Measurements from ENCODE around the gene B4GAT1. TPM values are rescaled to one million over a fixed set of nuclear protein-coding genes. Genes with fewer than 3 reads are reported as not detected.
"Not testable (repeated sequence)": the region's sequence is repeated elsewhere in the genome, so short reads cannot be mapped to it uniquely, and the experiment has no call there.

The B4GAT1 gene
- total RNA-seq, 1 donor from 2014 or later = 25.2 TPM

- TF ChIP-seq, protein P1, sequence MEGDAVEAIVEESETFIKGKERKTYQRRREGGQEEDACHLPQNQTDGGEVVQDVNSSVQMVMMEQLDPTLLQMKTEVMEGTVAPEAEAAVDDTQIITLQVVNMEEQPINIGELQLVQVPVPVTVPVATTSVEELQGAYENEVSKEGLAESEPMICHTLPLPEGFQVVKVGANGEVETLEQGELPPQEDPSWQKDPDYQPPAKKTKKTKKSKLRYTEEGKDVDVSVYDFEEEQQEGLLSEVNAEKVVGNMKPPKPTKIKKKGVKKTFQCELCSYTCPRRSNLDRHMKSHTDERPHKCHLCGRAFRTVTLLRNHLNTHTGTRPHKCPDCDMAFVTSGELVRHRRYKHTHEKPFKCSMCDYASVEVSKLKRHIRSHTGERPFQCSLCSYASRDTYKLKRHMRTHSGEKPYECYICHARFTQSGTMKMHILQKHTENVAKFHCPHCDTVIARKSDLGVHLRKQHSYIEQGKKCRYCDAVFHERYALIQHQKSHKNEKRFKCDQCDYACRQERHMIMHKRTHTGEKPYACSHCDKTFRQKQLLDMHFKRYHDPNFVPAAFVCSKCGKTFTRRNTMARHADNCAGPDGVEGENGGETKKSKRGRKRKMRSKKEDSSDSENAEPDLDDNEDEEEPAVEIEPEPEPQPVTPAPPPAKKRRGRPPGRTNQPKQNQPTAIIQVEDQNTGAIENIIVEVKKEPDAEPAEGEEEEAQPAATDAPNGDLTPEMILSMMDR (IDR thresholded peaks at IDR 0.05; ENCODE audit: insufficient read depth, low read depth, low read length) = no peak
- no peak for TF ChIP-seq EZH2 (IDR thresholded peaks at IDR 0.05; ENCODE audit: insufficient read depth, low read length)
- H2AFZ ChIP-seq (ENCODE audit: low read depth, low read length) = no peak overlapping the region
- peaks cover 45% of the 10 kb centered on the region for H3K4me1 Mint-ChIP-seq (ENCODE audit: low read depth, unreplicated experiment)
Observed at GRCh38 chr11:66323684-66324083, 23.7 kb downstream of the B4GAT1 start.

DNA sequence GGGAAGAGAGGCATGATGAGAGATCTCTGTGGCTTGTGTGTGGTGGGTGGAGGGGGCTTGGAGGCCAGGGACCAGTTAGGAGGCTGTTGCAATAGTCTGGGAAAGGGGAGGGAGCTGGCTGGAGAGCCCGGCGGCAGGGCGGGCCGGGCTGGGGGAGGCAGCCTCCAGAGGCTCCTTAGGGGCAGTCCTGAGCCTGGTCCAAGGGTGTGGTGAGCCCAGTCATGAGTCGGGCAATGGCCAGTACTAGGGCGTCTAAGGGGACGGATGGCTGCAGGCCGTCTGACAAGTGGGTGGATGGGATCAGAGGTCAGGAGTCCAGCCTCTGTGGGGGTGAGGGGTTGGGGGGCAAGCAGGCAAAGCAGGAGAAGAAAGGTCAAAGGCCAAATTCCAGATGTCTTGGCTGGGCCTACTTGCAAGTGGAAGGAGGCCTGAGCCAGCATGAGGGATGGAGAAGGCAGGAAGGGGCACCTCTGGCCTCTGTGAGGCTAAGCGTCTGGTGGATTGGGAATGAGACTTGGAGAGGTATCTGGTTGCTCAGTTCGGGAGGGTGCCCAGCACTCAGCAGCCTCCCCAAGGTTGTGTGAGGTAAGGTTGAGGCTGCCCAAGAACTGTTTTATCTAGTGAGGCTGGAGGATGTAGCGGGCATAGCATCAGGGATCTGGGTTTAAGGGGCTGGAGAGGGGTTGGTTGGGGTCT is 24.5 kb downstream of the B4GAT1 start:
- Mint-ChIP-seq H3K27ac (ENCODE audit: unreplicated experiment) (no peak overlapping the region), H3K9me3 (ENCODE audit: unreplicated experiment) (peaks cover 16% of the 10 kb centered on the region), H3K4me1 (ENCODE audit: low read depth, unreplicated experiment) (peaks cover 44% of the 10 kb centered on the region), H3K36me3 (ENCODE audit: low read depth, unreplicated experiment) (peaks cover 8% of the 10 kb centered on the region), H3K27me3 (ENCODE audit: low read depth, unreplicated experiment) (no peaks in the 10 kb centered on the region), H3K4me3 (ENCODE audit: unreplicated experiment) (no peak overlapping the region)
- no peaks in the 10 kb centered on the region for H3K9me3 ChIP-seq (ENCODE audit: insufficient read depth, low read depth, low read length)
- no peak for FAIRE-seq
- no peak overlapping the region for H3K4me2 ChIP-seq (ENCODE audit: low read length)
- DNase-seq (ENCODE audit: low read depth) = no peak
- H2AFZ ChIP-seq (ENCODE audit: low read depth, low read length) = no peak overlapping the region
- H3K79me2 ChIP-seq (ENCODE audit: insufficient read depth, low read length) = no peaks in the 10 kb centered on the region
- TF ChIP-seq EZH2 (IDR thresholded peaks at IDR 0.05; ENCODE audit: insufficient read depth, low read length) = no peak
- TF ChIP-seq, protein P1 (IDR thresholded peaks at IDR 0.05; ENCODE audit: insufficient read depth, low read depth, low read length) = no peak
- no peaks in the 10 kb centered on the region for H4K20me1 ChIP-seq (ENCODE audit: insufficient read depth, low read length)
- peaks cover 46% of the 10 kb centered on the region for H3K4me1 ChIP-seq (ENCODE audit: insufficient read depth, low read length)
- no peak overlapping the region for H3K9ac ChIP-seq (ENCODE audit: low read length)
- H3K27ac ChIP-seq (ENCODE audit: low read depth, low read length) = no peak overlapping the region
- no peak overlapping the region for H3K4me3 ChIP-seq (ENCODE audit: insufficient read depth, low read depth, low read length)
- H3K36me3 ChIP-seq (ENCODE audit: insufficient read depth, low read length) = no peaks in the 10 kb centered on the region
- H3K27me3 ChIP-seq (ENCODE audit: insufficient read depth, low read length) = no peaks in the 10 kb centered on the region

More at GRCh38 chr11:66323684-66324083, 23.7 kb downstream of the B4GAT1 start:
- Mint-ChIP-seq H3K27ac (ENCODE audit: unreplicated experiment) (no peak overlapping the region), H3K36me3 (ENCODE audit: low read depth, unreplicated experiment) (peaks cover 6% of the 10 kb centered on the region), H3K4me3 (ENCODE audit: unreplicated experiment) (no peak overlapping the region), H3K27me3 (ENCODE audit: low read depth, unreplicated experiment) (no peaks in the 10 kb centered on the region), H3K9me3 (ENCODE audit: unreplicated experiment) (peaks cover 13% of the 10 kb centered on the region)
- Histone ChIP-seq H3K4me3 (ENCODE audit: insufficient read depth, low read depth, low read length) (no peak overlapping the region), H3K79me2 (ENCODE audit: insufficient read depth, low read length) (no peaks in the 10 kb centered on the region), H3K27ac (ENCODE audit: low read depth, low read length) (no peak overlapping the region), H3K4me2 (ENCODE audit: low read length) (no peak overlapping the region), H3K9me3 (ENCODE audit: insufficient read depth, low read depth, low read length) (no peaks in the 10 kb centered on the region), H3K27me3 (ENCODE audit: insufficient read depth, low read length) (no peaks in the 10 kb centered on the region), H3K36me3 (ENCODE audit: insufficient read depth, low read length) (no peaks in the 10 kb centered on the region), H3K9ac (ENCODE audit: low read length) (no peak overlapping the region), H4K20me1 (ENCODE audit: insufficient read depth, low read length) (no peaks in the 10 kb centered on the region), H3K4me1 (ENCODE audit: insufficient read depth, low read length) (peaks cover 47% of the 10 kb centered on the region)
- no peak for DNase-seq (ENCODE audit: low read depth)
- no peak for FAIRE-seq

GRCh38 chr11:66321606-66322005 is 25.8 kb downstream of the B4GAT1 start:
- no peak overlapping the region for H3K27ac ChIP-seq (ENCODE audit: low read depth, low read length)
- H3K36me3 Mint-ChIP-seq (ENCODE audit: low read depth, unreplicated experiment) = peaks cover 8% of the 10 kb centered on the region
- peaks cover 42% of the 10 kb centered on the region for H3K4me1 Mint-ChIP-seq (ENCODE audit: low read depth, unreplicated experiment)
- no peaks in the 10 kb centered on the region for H4K20me1 ChIP-seq (ENCODE audit: insufficient read depth, low read length)
- no peak overlapping the region for H3K4me3 ChIP-seq (ENCODE audit: insufficient read depth, low read depth, low read length)
- no peak overlapping the region for H3K27ac Mint-ChIP-seq (ENCODE audit: unreplicated experiment)
- no peak for TF ChIP-seq EZH2 (IDR thresholded peaks at IDR 0.05; ENCODE audit: insufficient read depth, low read length)
- TF ChIP-seq, protein P1 (IDR thresholded peaks at IDR 0.05; ENCODE audit: insufficient read depth, low read depth, low read length) = no peak
- H3K36me3 ChIP-seq (ENCODE audit: insufficient read depth, low read length) = no peaks in the 10 kb centered on the region
- no peak for FAIRE-seq
- H3K79me2 ChIP-seq (ENCODE audit: insufficient read depth, low read length) = peaks cover 2% of the 10 kb centered on the region
- no peak overlapping the region for H3K4me3 Mint-ChIP-seq (ENCODE audit: unreplicated experiment)
- H3K9me3 ChIP-seq (ENCODE audit: insufficient read depth, low read depth, low read length) = no peaks in the 10 kb centered on the region
- no peaks in the 10 kb centered on the region for H3K27me3 Mint-ChIP-seq (ENCODE audit: low read depth, unreplicated experiment)
- H3K9me3 Mint-ChIP-seq (ENCODE audit: unreplicated experiment) = peaks cover 16% of the 10 kb centered on the region
- no peak overlapping the region for H3K4me2 ChIP-seq (ENCODE audit: low read length)
- no peaks in the 10 kb centered on the region for H3K27me3 ChIP-seq (ENCODE audit: insufficient read depth, low read length)
- no peak overlapping the region for H2AFZ ChIP-seq (ENCODE audit: low read depth, low read length)
- DNase-seq (ENCODE audit: low read depth) = no peak
- H3K4me1 ChIP-seq (ENCODE audit: insufficient read depth, low read length) = peaks cover 45% of the 10 kb centered on the region
- no peak overlapping the region for H3K9ac ChIP-seq (ENCODE audit: low read length)

DNA sequence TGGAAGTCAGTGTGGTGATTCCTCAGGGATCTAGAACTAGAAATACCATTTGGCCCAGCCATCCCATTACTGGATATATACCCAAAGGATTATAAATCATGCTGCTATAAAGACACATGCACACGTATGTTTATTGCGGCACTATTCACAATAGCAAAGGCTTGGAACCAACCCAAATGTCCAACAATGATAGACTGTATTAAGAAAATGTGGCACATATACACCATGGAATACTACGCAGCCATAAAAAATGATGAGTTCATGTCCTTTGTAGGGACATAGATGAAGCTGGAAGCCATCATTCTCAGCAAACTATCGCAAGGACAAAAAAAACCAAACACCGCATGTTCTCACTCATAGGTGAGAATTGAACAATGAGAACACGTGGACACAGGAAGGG is 26.7 kb downstream of the B4GAT1 start:
- H3K4me3 Mint-ChIP-seq (ENCODE audit: unreplicated experiment); H3K4me3 ChIP-seq (ENCODE audit: insufficient read depth, low read depth, low read length); DNase-seq (ENCODE audit: low read depth); H3K9ac ChIP-seq (ENCODE audit: low read length); H3K9me3 ChIP-seq (ENCODE audit: insufficient read depth, low read depth, low read length); H3K27ac Mint-ChIP-seq (ENCODE audit: unreplicated experiment); H4K20me1 ChIP-seq (ENCODE audit: insufficient read depth, low read length); H3K27me3 Mint-ChIP-seq (ENCODE audit: low read depth, unreplicated experiment); H3K36me3 Mint-ChIP-seq (ENCODE audit: low read depth, unreplicated experiment); H3K4me2 ChIP-seq (ENCODE audit: low read length); H2AFZ ChIP-seq (ENCODE audit: low read depth, low read length); H3K27ac ChIP-seq (ENCODE audit: low read depth, low read length); H3K27me3 ChIP-seq (ENCODE audit: insufficient read depth, low read length); H3K36me3 ChIP-seq (ENCODE audit: insufficient read depth, low read length); FAIRE-seq: not testable (repeated sequence)
- Histone ChIP-seq H3K4me1 (ENCODE audit: insufficient read depth, low read length) (peaks cover 45% of the 10 kb centered on the region), H3K79me2 (ENCODE audit: insufficient read depth, low read length) (peaks cover 11% of the 10 kb centered on the region)
- peaks cover 37% of the 10 kb centered on the region for H3K4me1 Mint-ChIP-seq (ENCODE audit: low read depth, unreplicated experiment)
- H3K9me3 Mint-ChIP-seq (ENCODE audit: unreplicated experiment) = peaks cover 16% of the 10 kb centered on the region

Data from astrocyte (in vitro differentiated cells and primary cell).